Mammary microvascular endothelial cell (primary cell): ENCODE measurements around the gene PPP1R1A. TPM values are rescaled to one million over a fixed set of nuclear protein-coding genes. Genes with fewer than 3 reads are reported as not detected.

Source experiments
- total RNA-seq: library from RNA; depleted of rRNA; stranded (reverse); fragments of >200 nt; gene quantifications from 2 replicates; pipeline ENCODE4 v1.2.3, GENCODE V29; 2015

Gene PPP1R1A, protein sequence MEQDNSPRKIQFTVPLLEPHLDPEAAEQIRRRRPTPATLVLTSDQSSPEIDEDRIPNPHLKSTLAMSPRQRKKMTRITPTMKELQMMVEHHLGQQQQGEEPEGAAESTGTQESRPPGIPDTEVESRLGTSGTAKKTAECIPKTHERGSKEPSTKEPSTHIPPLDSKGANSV
- not detected in 2 replicates for total RNA-seq

DNA sequence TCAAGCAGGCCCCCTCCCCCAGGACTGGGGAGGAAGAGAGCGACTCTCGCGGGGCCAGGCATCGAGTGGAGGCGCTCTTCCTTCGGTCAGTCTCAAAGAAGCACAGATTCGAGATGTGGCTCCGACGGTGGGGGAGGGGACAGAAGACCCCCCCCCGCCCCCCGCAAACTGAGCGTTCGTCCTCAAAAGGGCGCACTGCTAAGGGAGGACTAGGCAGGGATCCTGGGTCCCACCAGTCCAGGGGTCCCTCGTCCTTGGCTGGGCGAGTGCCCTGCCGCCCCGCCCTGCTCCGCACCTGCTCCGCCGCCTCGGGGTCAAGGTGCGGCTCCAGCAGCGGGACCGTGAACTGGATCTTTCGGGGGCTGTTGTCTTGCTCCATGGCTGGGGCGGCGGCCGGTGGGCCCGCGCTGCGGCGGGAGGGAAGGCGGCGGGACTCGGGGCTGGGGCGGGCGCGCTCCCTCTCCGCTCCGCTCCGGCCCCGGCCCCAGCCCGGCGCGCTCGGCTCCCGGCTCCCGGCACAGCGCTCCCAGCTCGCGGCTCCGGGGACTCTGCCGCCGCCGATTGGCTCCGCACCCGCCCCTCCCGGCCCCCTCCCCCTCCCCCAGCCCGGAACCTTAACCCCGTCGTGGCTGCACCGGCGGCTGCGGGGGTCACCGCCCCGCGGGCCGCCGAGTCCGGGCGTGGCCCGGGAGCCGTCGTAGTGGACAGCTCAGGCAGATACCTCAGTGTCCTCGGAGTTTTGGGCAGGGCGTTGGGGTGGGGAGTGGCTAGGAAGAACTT, at the start of gene PPP1R1A:
Gene PPP1R1A (minus strand): TSS at position 550 of the 780 bp plus-strand sequence. CDS start 171 bp downstream, at position 379.

DNA sequence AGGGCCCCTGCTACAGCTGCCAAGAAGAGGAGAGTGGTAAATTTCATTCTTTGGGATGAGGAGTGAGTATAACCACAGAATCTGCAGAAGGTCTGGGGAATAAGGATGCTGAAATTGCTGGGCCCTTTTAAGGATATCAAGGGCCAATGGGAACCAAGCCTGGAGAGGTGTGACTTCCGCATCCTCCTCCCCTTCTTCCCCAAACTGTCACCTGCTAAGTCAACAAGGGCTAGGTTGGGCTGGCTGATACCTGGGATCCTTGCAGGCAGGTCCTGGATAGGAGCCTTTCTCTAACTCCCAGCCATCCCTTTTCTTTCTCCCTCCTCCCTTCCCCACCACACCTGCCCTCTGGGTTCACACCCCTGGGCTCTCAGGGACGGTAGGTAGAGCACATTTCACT, 46.3 kb upstream of the PPP1R1A start, which contains the start of gene LACRT:
Gene LACRT (minus strand): TSS at position 101 of the 400 bp plus-strand sequence. CDS start 54 bp downstream, at position 47.

Other genes with a start within 250 kb of the PPP1R1A start
- gene GPR84, start 224.2 kb downstream of the PPP1R1A start, total RNA-seq: not detected in 2 replicates
- gene ZNF385A, start 203.9 kb downstream of the PPP1R1A start, total RNA-seq: 1.00 and 3.1 TPM in 2 replicates
- 679 and 715 TPM in 2 replicates for gene ITGA5, start 169.4 kb downstream of the PPP1R1A start, total RNA-seq
- not detected in 2 replicates for gene GTSF1, start 115.1 kb downstream of the PPP1R1A start, total RNA-seq
- not detected in 2 replicates for gene NCKAP1L, start 90.9 kb downstream of the PPP1R1A start, total RNA-seq
- not detected in 2 replicates for gene PDE1B, start 39.1 kb downstream of the PPP1R1A start, total RNA-seq
- gene LACRT, start 46.2 kb upstream of the PPP1R1A start, total RNA-seq: not detected in 2 replicates
- gene DCD, start 59.7 kb upstream of the PPP1R1A start, total RNA-seq: not detected in 2 replicates